Kidney glomerular epithelial cell (primary cell): ENCODE data around the gene RPRD1B.
"Not testable (repeated sequence)": the region's sequence is repeated elsewhere in the genome, so short reads cannot be mapped to it uniquely, and the experiment has no call there.

Experiments
- DNase-seq: peaks from one replicate; lab custom pipeline; 2025; lab: John Stamatoyannopoulos, UW

RPRD1B gene

GRCh38 chr20:38107386-38107785 lies 73.8 kb downstream of the RPRD1B start:
- DNase-seq: not testable (repeated sequence)

GRCh38 chr20:38107916-38108315 lies 74.4 kb downstream of the RPRD1B start:
- DNase-seq: not testable (repeated sequence)

GRCh38 chr20:38108438-38108985 lies 75.0 kb downstream of the RPRD1B start:
- DNase-seq: no peak

GRCh38 chr20:38108986-38109541 lies 75.5 kb downstream of the RPRD1B start:
- no peak for DNase-seq

- peak; percentile 58 for DNase-seq
These were observed 76.3 kb downstream of the RPRD1B start for GRCh38 chr20:38109591-38110524.

- no peak for DNase-seq
These were observed 77.1 kb downstream of the RPRD1B start for GRCh38 chr20:38110525-38111178.

- no peak for DNase-seq
These were observed 78.1 kb downstream of the RPRD1B start for GRCh38 chr20:38111366-38112232.

- no peak for DNase-seq
These were observed 78.8 kb downstream of the RPRD1B start for GRCh38 chr20:38112261-38112929.

- DNase-seq: no peak
These were observed 79.4 kb downstream of the RPRD1B start for GRCh38 chr20:38112930-38113294.

- no peak for DNase-seq
These were observed 80.1 kb downstream of the RPRD1B start for GRCh38 chr20:38113401-38114325.

- no peak for DNase-seq
These were observed 80.8 kb downstream of the RPRD1B start for GRCh38 chr20:38114353-38114791.

- DNase-seq: peak; percentile 31
These were observed 81.7 kb downstream of the RPRD1B start for GRCh38 chr20:38115205-38115604.

GRCh38 chr20:38115896-38116295 lies 82.3 kb downstream of the RPRD1B start:
- no peak for DNase-seq

GRCh38 chr20:38116409-38117165 lies 83.0 kb downstream of the RPRD1B start:
- DNase-seq: no peak

- DNase-seq: no peak
These were observed 83.7 kb downstream of the RPRD1B start for GRCh38 chr20:38117205-38117604.

GRCh38 chr20:38117635-38118034 lies 84.1 kb downstream of the RPRD1B start:
- DNase-seq: peak; percentile 71

GRCh38 chr20:38119446-38119845 lies 85.9 kb downstream of the RPRD1B start:
- no peak for DNase-seq

GRCh38 chr20:38120625-38120988 lies 87.1 kb downstream of the RPRD1B start:
- DNase-seq: no peak

- no peak for DNase-seq
These were observed 88.2 kb downstream of the RPRD1B start for GRCh38 chr20:38121741-38122140.
